HG03066 (cell line): ENCODE results near the gene GEN1.

Source experiments
- ATAC-seq: cut with Tn5 transposase; IDR thresholded peaks from one replicate; pipeline ENCODE4 v1.9.1; 2021; ENCODE audit warnings: low read depth; ENCODE audit not compliant: unreplicated experiment

The GEN1 gene

GRCh38 chr2:17752892-17753802, 791 bp upstream of the GEN1 start:
- peak; percentile 28 for ATAC-seq

DNA sequence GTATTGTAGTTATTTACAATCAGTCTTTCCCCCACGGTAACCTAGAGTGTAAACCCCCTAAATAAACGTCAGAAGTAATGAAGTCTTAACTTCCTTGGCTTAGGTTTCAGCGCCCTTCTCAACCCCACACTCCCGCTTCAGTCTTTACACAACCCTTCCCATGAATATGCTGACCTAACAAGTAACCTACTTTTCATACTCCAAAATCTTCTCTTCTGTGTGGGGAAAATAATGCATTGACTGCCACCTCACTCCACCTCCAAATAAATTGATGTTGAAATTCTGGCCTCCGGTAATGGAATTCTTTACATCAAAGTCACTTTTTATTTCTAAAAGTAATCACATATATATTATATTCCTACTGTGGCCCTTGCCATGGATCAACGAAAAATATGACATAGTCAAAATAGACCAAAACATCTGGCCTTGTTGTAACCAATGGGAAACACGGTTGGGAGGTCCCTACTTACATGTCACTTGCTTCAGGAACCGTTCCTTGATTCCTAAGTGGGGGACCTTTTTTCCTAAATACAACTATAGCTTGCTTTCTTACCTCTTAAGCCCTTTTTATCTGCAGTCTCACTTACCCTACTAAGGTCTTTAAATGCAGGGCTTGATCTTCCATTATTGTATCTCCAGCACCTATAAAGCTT, 961 bp downstream of the GEN1 start:
- ATAC-seq: no peak

GRCh38 chr2:17756668-17757067, 2.7 kb downstream of the GEN1 start:
- no peak for ATAC-seq

DNA sequence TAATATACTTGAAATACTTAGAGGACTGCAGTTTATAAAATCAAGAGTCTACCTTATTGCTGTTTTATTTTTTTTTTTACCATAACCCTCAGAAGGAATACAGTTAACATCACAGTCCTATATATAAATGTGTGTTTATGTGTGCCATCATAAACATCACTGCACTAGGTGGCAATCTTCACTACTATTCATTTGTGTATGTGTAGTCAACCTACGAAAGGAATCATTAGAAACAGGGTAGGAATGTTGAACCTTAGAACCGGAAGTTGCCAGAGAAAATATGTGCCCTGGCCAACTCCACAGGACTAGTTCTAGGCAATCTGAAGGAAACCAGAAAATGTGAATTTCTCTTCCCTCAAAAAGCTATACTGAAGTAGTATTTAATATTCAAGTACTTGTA, 3.4 kb downstream of the GEN1 start:
- no peak for ATAC-seq

GRCh38 chr2:17758118-17758517, 4.2 kb downstream of the GEN1 start:
- ATAC-seq: no peak

GRCh38 chr2:17759805-17760204, 5.9 kb downstream of the GEN1 start:
- no peak for ATAC-seq

DNA sequence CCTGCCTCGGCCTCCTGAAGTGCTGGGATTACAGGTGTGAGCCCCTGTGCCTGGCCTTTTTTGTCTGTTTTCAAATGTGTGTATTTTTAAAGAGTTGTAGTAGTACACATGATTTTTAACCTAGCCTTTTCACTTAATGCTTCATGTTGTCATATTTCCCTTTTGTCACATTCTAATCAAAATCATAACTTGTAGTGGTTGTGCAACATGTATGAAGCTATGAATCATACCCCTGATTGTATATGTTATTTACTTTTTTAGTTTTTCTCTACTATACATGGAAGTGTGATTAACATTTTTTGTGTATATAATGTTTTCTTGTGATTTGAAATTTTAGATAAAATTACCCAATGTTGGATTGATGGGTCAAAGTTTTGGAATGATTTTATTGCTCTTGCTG, 8.5 kb downstream of the GEN1 start:
- ATAC-seq: no peak

DNA sequence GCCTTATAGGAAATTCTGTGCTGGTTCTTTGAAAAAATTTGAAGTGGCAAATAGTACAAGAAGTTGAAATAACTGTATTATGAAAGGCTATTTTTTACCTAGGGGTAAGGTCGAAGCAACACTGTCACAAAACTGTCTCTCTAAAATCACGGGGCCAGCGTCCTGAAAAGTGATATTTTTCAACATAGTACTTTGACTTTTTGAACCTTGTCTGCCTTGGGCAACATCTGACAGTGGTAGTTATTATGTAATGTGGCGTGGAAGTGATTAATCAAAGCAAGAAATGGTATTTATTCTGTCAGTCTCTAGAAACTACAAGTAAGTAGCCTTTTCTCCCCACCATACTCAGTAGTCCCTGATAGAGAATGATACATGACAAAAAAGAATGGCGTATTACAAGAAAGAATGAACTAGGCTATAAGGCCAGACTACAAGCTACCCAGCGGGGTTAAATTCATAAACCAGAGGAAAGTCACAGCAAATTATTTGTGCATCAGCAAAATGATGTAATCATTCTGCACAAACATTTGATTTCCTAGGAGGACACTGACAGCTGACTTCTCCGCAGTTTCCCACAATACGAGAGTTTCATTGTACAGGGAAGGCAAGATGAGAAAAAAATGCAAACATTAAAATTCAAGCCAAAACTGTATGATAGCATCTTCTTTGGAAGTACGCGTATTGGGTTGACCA, 9.8 kb downstream of the GEN1 start:
- ATAC-seq: no peak

GRCh38 chr2:17765398-17765797, 11.5 kb downstream of the GEN1 start:
- ATAC-seq: no peak

- no peak for ATAC-seq
Measured at GRCh38 chr2:17768894-17769293, 15.0 kb downstream of the GEN1 start.

DNA sequence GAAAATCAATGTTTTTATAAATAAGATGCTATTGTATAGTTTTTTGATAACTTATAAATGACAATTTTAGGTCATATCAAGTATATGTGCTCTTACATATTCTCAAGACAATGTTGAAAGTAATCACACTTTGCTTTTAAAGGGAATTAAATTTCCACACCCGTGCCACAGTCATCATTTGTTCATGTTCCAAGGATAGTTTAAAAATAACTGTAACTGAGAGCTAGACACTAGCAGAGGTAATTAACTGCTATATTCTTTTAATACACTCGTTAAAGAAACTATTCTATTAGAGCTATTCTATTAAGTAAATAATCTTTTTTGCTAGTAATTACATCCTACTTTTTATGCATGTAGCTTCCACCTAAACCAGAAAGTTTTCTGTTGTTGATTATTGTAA, 18.0 kb downstream of the GEN1 start:
- no peak for ATAC-seq

GRCh38 chr2:17772532-17772931, 18.6 kb downstream of the GEN1 start:
- no peak for ATAC-seq

DNA sequence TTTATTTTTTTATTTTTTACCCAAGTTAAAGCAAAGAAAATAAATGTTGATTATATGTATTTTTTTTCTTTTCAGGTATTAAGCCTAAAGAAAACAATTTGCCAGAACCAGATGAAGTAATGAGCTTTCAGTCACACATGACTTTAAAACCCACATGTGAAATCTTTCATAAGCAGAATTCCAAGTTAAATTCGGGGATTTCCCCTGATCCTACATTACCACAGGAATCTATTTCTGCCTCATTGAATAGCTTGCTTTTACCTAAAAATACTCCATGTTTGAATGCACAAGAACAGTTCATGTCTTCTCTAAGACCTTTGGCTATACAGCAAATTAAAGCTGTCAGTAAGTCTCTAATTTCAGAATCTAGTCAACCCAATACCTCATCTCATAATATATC, 26.6 kb downstream of the GEN1 start:
- ATAC-seq: no peak

GRCh38 chr2:17781482-17781881, 27.5 kb downstream of the GEN1 start:
- no peak for ATAC-seq

- no peak for ATAC-seq
Measured at GRCh38 chr2:17786727-17787126, 32.8 kb downstream of the GEN1 start.

DNA sequence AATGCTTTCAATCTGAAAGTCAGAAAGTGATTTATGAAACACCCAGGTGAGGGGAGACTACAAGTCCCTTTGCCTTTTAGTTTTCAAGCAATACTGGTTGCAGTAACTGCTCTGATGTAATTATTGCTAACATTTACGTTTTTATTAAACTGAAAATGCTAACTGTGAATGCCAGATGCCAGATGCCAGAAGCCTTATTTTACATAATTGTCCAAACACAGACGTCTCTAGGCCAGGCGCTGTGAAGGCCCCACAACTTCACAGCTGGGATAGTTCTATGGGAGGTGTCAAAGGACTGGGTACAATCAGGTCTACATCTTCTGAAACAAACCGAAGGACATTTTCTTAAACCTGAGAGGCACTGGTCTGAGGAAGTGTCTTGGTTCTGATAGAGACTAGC, 34.8 kb downstream of the GEN1 start:
- no peak for ATAC-seq

DNA sequence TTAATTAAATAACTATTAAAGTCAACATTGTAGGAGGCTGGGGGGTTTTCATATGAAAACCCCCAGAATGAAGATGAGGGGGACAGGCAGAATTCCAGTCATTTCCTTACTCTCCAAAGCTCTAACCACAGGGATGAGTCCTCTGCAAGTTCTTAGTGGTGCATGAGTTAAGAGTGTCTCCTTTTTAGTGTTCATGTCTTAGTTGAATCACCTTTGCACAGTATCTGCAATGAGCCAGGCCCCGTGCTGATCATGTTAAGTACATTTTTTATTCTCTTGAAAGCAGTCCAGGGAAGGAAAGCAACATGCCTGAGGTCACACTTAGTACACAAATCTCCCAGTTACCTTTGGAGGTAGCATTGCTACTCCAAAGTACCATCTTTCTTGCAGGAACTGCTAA, 36.6 kb downstream of the GEN1 start:
- ATAC-seq: no peak

DNA sequence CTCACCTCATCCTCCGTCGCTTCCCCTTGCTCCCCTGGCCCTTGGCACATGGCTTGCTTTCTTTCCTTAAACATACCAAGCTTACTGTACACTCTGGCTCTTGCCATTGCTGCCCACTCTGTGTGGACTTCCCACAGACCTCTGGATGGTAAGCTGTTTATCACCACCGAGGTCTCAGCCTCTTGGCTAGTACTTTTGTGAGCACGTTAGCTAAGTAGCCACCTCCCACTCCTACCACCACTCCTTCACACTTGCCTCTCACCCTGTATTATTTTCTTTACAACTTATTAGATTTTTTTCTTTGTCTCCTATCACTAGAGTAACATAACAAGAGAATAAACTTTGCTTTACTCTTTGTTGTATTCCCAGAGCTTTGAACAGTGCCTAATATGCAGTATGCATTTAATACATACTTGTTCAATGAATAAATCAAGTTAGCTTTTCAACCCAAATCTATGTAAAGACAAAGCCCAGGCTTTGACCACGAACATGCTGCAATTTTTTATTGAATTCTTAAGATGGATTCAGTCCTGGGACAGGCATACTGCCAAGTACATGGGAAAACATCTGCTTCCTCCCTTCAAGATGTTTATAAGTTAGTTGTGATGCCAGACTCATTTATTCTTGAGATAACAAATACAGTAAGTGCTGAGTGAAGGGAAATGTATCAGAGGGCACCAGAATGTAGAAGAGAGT, 37.3 kb downstream of the GEN1 start:
- no peak for ATAC-seq

DNA sequence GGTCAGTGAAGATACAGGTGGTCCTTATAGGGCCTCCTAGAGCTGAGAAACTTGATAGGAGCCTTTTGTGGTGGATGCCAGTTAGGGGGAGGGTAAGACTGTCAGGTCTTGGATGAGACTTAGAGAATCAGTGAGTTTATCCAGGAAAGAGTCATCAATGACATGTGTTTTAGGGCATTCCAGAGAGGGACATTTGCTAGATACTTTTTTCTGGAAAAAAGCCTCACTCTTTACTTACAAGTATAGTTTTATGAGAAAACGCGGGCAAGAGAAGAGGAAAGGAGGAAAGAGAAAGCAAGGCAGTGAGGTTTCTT, 37.8 kb downstream of the GEN1 start:
- ATAC-seq: no peak

GRCh38 chr2:17792515-17792914, 38.6 kb downstream of the GEN1 start:
- no peak for ATAC-seq

- ATAC-seq: no peak
Measured at GRCh38 chr2:17793296-17793695, 39.4 kb downstream of the GEN1 start.
